ENCODE measurements around the gene CRIP2.

DNA sequence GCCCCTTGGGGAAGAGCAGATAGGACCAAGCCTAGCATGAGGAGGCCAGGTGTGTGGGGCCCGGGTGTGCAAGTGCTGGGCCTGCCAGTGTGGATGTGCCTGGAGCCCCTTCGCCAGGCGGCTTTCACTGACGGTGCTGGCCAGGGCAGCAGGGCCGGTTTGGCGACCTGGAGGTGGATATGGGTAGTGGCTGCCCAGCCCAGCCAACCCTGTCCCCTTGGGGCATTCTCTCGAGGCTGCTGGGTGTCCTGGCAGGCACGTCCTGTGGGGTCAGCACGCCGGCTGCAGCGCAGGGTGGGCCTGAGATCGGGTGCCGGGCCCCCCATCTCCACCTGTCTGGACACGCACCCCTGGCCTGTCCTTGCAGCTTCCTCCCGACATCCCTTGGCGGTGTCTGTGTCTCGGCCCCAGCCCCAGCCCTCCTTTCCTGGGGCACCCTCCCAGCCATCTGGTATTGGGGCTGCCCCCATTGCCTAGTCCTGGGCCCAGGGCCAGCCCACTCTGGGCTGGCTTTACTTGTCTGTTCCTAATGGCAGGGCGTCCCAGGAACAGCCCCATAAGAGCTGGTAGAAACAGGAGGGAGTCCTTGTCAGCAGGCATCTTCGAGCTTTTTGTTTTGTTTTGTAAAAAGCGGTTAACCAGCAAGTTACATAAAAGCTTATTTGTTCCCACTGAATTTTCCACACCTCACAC, 7.2 kb upstream of the CRIP2 start:
- TF ChIP-seq EZH2 (IDR thresholded peaks at IDR 0.05): no peak
- TF ChIP-seq POLR2AphosphoS5 (IDR thresholded peaks at IDR 0.05; ENCODE audit: borderline replicate concordance, low read depth, low read length): no peak
- no peak for TF ChIP-seq FOXP2 (optimal IDR thresholded peaks at IDR 0.05; ENCODE audit: control extremely low read depth, extremely low read length, insufficient read depth)
